K562 (cell line): ENCODE results near the gene MEGF10. TPM values are rescaled to one million over a fixed set of nuclear protein-coding genes. Genes with fewer than 3 reads are reported as not detected.

Experiments
- ATAC-seq: fragments of 200-7000 bp; cut with Tn5 transposase; 3 replicates; pipeline ENCODE4 v1.9.1; 2020; ENCODE audit warnings: moderate library complexity
- BruUV-seq: library from RNA; stranded (reverse); fragments of 400-500 nt; replicated peaks from 2 replicates; lab custom pipeline; 2021; lab: Mats Ljungman, UMichigan
- CTCF ChIA-PET: fragments of 300-600 bp; formaldehyde crosslinking; extraction: SDS; loops from one replicate; lab custom pipeline; 2021; ENCODE audit warnings: low intra/inter-chr PET ratio; lab: Yijun Ruan, JAX
- POLR2A ChIA-PET: fragments of 300-600, 350-650 bp; sonication (Branson Sonifier 250); formaldehyde crosslinking; extraction: SDS; loops from one replicate; lab custom pipeline; 2021; ENCODE audit warnings: antibody characterized with exemption, inconsistent platforms; lab: Yijun Ruan, JAX
- DNase-seq, 4 experiments: peaks; one replicate each; pipeline versions ENCODE4 v3.0.0 to v3.0.0-alpha.2; 2011 to 2018; ENCODE audit warnings: low spot score in 3 of 4, mixed read lengths in 3 of 4; ENCODE audit errors: extremely low read depth in 1 of 4
- FAIRE-seq: peaks from 2 replicates; lab custom pipeline; 2011; peaks lifted over from hg19 to GRCh38; lab: Jason Lieb, UNC
- H2AFZ ChIP-seq: 2 replicates; pipeline ENCODE4 v1.6.0; 2011; ENCODE audit warnings: low read depth, low read length, control low read depth, inconsistent platforms
- H3K27ac ChIP-seq: fragments of 200-600 bp; 3 replicates; pipeline ENCODE4 v1.8.0; 2011; ENCODE audit warnings: low read depth, mild to moderate bottlenecking, control low read depth, inconsistent platforms, low read length, moderate library complexity, mixed read lengths; ENCODE audit errors: extremely low read depth
- H3K27me3 ChIP-seq, 2 experiments: fragments of 300-600 bp in 1 of 2; 2 replicates in 1 of 2; 3 replicates in 1 of 2; pipeline versions ENCODE4 v1.6.0 to v1.8.0; 2011; ENCODE audit warnings: inconsistent platforms in 2 of 2, low read length in 2 of 2, mild to moderate bottlenecking in 1 of 2, mixed read lengths in 1 of 2, moderate library complexity in 1 of 2; ENCODE audit not compliant: control insufficient read depth in 2 of 2, insufficient read depth in 2 of 2
- H3K36me3 ChIP-seq: fragments of 300-600 bp; 3 replicates; pipeline ENCODE4 v1.8.0; 2011; ENCODE audit warnings: mild to moderate bottlenecking, low read length, inconsistent platforms; ENCODE audit not compliant: control insufficient read depth, insufficient read depth
- H3K4me1 ChIP-seq, 2 experiments: fragments of 200-600 bp in 1 of 2; replicated peaks in 1 of 2; 2 replicates in 1 of 2; 3 replicates in 1 of 2; pipeline versions ENCODE4 v1.5.1 to v1.8.0; 2011; ENCODE audit warnings: inconsistent platforms in 2 of 2, low read length in 2 of 2, mild to moderate bottlenecking in 1 of 2, mixed read lengths in 1 of 2, moderate library complexity in 1 of 2; ENCODE audit not compliant: control insufficient read depth in 2 of 2, insufficient read depth in 2 of 2
- H3K4me2 ChIP-seq: 2 replicates; pipeline ENCODE4 v1.6.1; 2011; ENCODE audit warnings: low read length, control low read depth, inconsistent platforms, mixed read lengths; ENCODE audit not compliant: insufficient read depth
- H3K4me3 ChIP-seq: fragments of 200-600 bp; sonication (generic), shearing (Covaris generic); 2 replicates; pipeline ENCODE4 v1.5.1; 2016; ENCODE audit warnings: control low read depth, inconsistent platforms
- H3K79me2 ChIP-seq: fragments of 200-600 bp; 3 replicates; pipeline ENCODE4 v1.8.0; 2011; ENCODE audit warnings: low read length, inconsistent platforms; ENCODE audit not compliant: control insufficient read depth, insufficient read depth
- H3K9ac ChIP-seq, 2 experiments: 2 replicates each; pipeline versions ENCODE4 v1.6.0 to v1.6.1; 2011; ENCODE audit warnings: low read depth in 2 of 2, low read length in 2 of 2, control low read depth in 1 of 2, inconsistent platforms in 1 of 2, mild to moderate bottlenecking in 1 of 2, mixed read lengths in 1 of 2; ENCODE audit not compliant: insufficient read depth in 1 of 2
- H3K9me1 ChIP-seq: one replicate; pipeline ENCODE4 v1.6.0; 2011; ENCODE audit warnings: inconsistent platforms, mild to moderate bottlenecking, low read length, moderate library complexity; ENCODE audit not compliant: control insufficient read depth, insufficient read depth
- H3K9me3 ChIP-seq: replicated peaks from 2 replicates; pipeline ENCODE4 v1.5.1; 2011; ENCODE audit warnings: low read depth, low read length, inconsistent platforms; ENCODE audit not compliant: control insufficient read depth, insufficient read depth
- H4K20me1 ChIP-seq: replicated peaks from 2 replicates; pipeline ENCODE4 v1.6.1; 2011; ENCODE audit warnings: low read length, inconsistent platforms, mixed read lengths; ENCODE audit not compliant: control insufficient read depth, insufficient read depth
- HDAC6 ChIP-seq: IDR thresholded peaks from 2 replicates; pipeline ENCODE4 v1.6.1; 2012; ENCODE audit warnings: low read depth, mild to moderate bottlenecking, control low read depth, inconsistent platforms, low read length, moderate library complexity
- KLF10 ChIP-seq: fragments of 250-450 bp; sonication (Bioruptor Pico); IDR thresholded peaks from 2 replicates; pipeline ENCODE4 v1.6.1; 2021; ENCODE audit warnings: matching md5 sums
- KLF16 ChIP-seq: IDR thresholded peaks from 2 replicates; pipeline ENCODE4 v1.6.1; 2016; ENCODE audit warnings: antibody characterized with exemption
- MCM3 ChIP-seq: fragments of 450-650 bp; IDR thresholded peaks from 2 replicates; pipeline ENCODE4 v1.6.1; 2016
- PBX2 ChIP-seq, 2 experiments: IDR thresholded peaks in 1 of 2; conservative IDR thresholded peaks in 1 of 2; 2 replicates each; pipeline ENCODE4 v1.6.1; 2016; ENCODE audit warnings: low read depth in 2 of 2, mild to moderate bottlenecking in 1 of 2, missing compliant biosample characterization in 1 of 2, missing genetic modification characterization in 1 of 2, moderate library complexity in 1 of 2
- PHTF2 ChIP-seq: fragments of 250-450 bp; sonication (Bioruptor Pico); IDR thresholded peaks from 2 replicates; pipeline ENCODE4 v1.5.0; 2021; ENCODE audit warnings: mild to moderate bottlenecking
- RBBP5 ChIP-seq: fragments of 200-600 bp; sonication (generic); IDR thresholded peaks from 2 replicates; pipeline ENCODE4 v1.6.1; 2012; ENCODE audit warnings: borderline replicate concordance, mild to moderate bottlenecking, low read length, control low read depth, inconsistent platforms; ENCODE audit not compliant: insufficient read depth, poor library complexity, severe bottlenecking
- SAFB2 ChIP-seq: fragments of 200-400 bp; formaldehyde crosslinking; IDR thresholded peaks from 2 replicates; pipeline ENCODE4 v1.6.1; 2018; ENCODE audit warnings: borderline replicate concordance, low read length, low read depth, moderate library complexity; ENCODE audit not compliant: severe bottlenecking
- SMAD2 ChIP-seq: fragments of 150-350 bp; IDR thresholded peaks from 2 replicates; pipeline ENCODE4 v1.6.1; 2014; ENCODE audit warnings: low read depth, mild to moderate bottlenecking, low read length
- SMARCB1 ChIP-seq: IDR thresholded peaks from 2 replicates; pipeline ENCODE4 v1.6.1; 2011; ENCODE audit warnings: improper control_type of control experiment, low read depth; ENCODE audit not compliant: insufficient read length
- SP1 ChIP-seq: sonication (generic); formaldehyde crosslinking; IDR thresholded peaks from 2 replicates; pipeline ENCODE4 v1.8.1; 2022; ENCODE audit warnings: mild to moderate bottlenecking, missing genetic modification reagents
- TAL1 ChIP-seq: fragments of 450-650 bp; IDR thresholded peaks from 2 replicates; pipeline ENCODE4 v1.6.1; 2016; ENCODE audit warnings: mild to moderate bottlenecking
- TCF7L2 ChIP-seq: fragments of 150-350 bp; IDR thresholded peaks from 2 replicates; pipeline ENCODE4 v1.6.1; 2016; ENCODE audit warnings: low read depth, mild to moderate bottlenecking, low read length, moderate library complexity
- ZNF511 ChIP-seq: sonication (generic); formaldehyde crosslinking; IDR thresholded peaks from 2 replicates; pipeline ENCODE4 v1.8.0; 2022; ENCODE audit warnings: mild to moderate bottlenecking, missing genetic modification reagents
- ZNF586 ChIP-seq: fragments of 450-650 bp; formaldehyde crosslinking; conservative IDR thresholded peaks from 2 replicates; pipeline ENCODE4 v1.4.0; 2020; ENCODE audit warnings: mild to moderate bottlenecking, moderate library complexity
- WGBS: fragments of 100-300 bp; shearing (Covaris generic); methylation state at CpG from one replicate; pipeline ENCODE4 v1.1.6; 2016; ENCODE audit warnings: low coverage, mixed read lengths; ENCODE audit not compliant: insufficient coverage; ENCODE audit errors: missing lambda C conversion rate; 5-methylcytosine and 5-hydroxymethylcytosine counted together
- in situ Hi-C: fragments of 300-500 bp; cut with MboI; formaldehyde crosslinking; loops from 4 replicates; pipeline ENCODE4 v1.15.0; 2018; ENCODE audit warnings: inconsistent platforms, mixed read lengths
- intact Hi-C: fragments of 100-400 bp; cut with micrococcal nuclease; formaldehyde crosslinking; loops from 2 replicates; pipeline ENCODE4 v1.14.2; 2022
- polyA plus RNA-seq, 8 experiments: library from polyadenylated mRNA; depleted of rRNA in 4 of 8; stranded (reverse) in 5 of 8; unstranded in 3 of 8; fragments of >200 nt; fragmentation: Nextera tagmentation in 2 of 8; fragmentation: Illumina TruSeq in 1 of 8; extraction: Ambion mirVana in 2 of 8; extraction: Trizol in 1 of 8; gene quantifications; 2 replicates each; pipeline versions ENCODE4 v1.2.1 to v1.2.3, GENCODE V29; 2011 to 2014; ENCODE audit warnings: inconsistent platforms in 1 of 8, missing spikeins in 1 of 8
- total RNA-seq, 7 experiments: library from RNA; depleted of rRNA in 6 of 7; stranded (reverse); fragments of >200 nt in 6 of 7; fragmentation: Illumina TruSeq in 2 of 7; extraction: Trizol in 2 of 7; gene quantifications; 2 replicates each; pipeline versions ENCODE4 v1.2.1 to v1.2.3, GENCODE V29; 2011 to 2021; ENCODE audit warnings: low replicate concordance in 1 of 7

The MEGF10 gene
- total and polyA plus RNA-seq, 9 of the 15 experiments (the other 6 are each of a cell fraction or from before 2014, with no cell fraction given), result 0.07 TPM; not detected in 8

GRCh38 chr5:127389601-127390000, 99.0 kb downstream of the MEGF10 start:
- H3K27me3 ChIP-seq, result no peaks in the 10 kb centered on the region
- no TSS peak for BruUV-seq
- TF ChIP-seq TAL1, result no peak
- TF ChIP-seq KLF10 (CRISPR knock-in tag), result no peak
- ChIA-PET CTCF (no interaction called here), POLR2A (no interaction called here)
- no peak overlapping the region for H3K4me2 ChIP-seq
- ATAC-seq (no peak), DNase-seq (no peak), FAIRE-seq (no peak)
- no peak overlapping the region for H2AFZ ChIP-seq
- H3K4me3 ChIP-seq, result no peak overlapping the region
- H3K9ac ChIP-seq, result no peak overlapping the region
- no peaks in the 10 kb centered on the region for H3K9me3 ChIP-seq
- no peak overlapping the region for H3K27ac ChIP-seq
- WGBS, result 0% methylated on average over 2 of the region's 2 CpGs
- intact Hi-C loops, result no loop called here
- no peaks in the 10 kb centered on the region for H4K20me1 ChIP-seq
- in situ Hi-C loops, result no loop called here
- H3K9me1 ChIP-seq, result no peaks in the 10 kb centered on the region
- no peaks in the 10 kb centered on the region for H3K4me1 ChIP-seq
- no peaks in the 10 kb centered on the region for H3K79me2 ChIP-seq
- H3K36me3 ChIP-seq, result no peaks in the 10 kb centered on the region

- H3K9me3 ChIP-seq, result no peaks in the 10 kb centered on the region
- CTCF ChIA-PET, result no interaction called here
- H3K79me2 ChIP-seq, result no peaks in the 10 kb centered on the region
- 2% methylated on average over 4 of the region's 4 CpGs for WGBS
- H3K36me3 ChIP-seq, result no peaks in the 10 kb centered on the region
- no peak for DNase-seq
- no peaks in the 10 kb centered on the region for H3K9me1 ChIP-seq
- H2AFZ ChIP-seq, result no peak overlapping the region
- intact Hi-C loops (no loop called here), in situ Hi-C loops (no loop called here)
- no peaks in the 10 kb centered on the region for H4K20me1 ChIP-seq
- POLR2A ChIA-PET, result no interaction called here
- no peak overlapping the region for H3K4me3 ChIP-seq
- no peak for FAIRE-seq
- no peak overlapping the region for H3K27ac ChIP-seq
- H3K9ac ChIP-seq, result no peak overlapping the region
- H3K27me3 ChIP-seq, result peaks cover 0 to 7% of the 10 kb centered on the region in 2 experiments; a peak in 1 of 5 replicates
- no peak for ATAC-seq
- no peaks in the 10 kb centered on the region for H3K4me1 ChIP-seq
- no TSS peak for BruUV-seq
- H3K4me2 ChIP-seq, result no peak overlapping the region
- no peak for TF ChIP-seq SMAD2
- no peak for TF ChIP-seq PHTF2 (CRISPR knock-in tag)
- no peak for TF ChIP-seq MCM3
- TF ChIP-seq KLF16, result no peak
- TF ChIP-seq SP1, result no peak
- TF ChIP-seq SMARCB1, result no peak
- TF ChIP-seq SAFB2, result no peak
- no peak for TF ChIP-seq ZNF586 (CRISPR knock-in tag)
- no peak for TF ChIP-seq HDAC6
- no peak for TF ChIP-seq ZNF511 (CRISPR knock-in tag)
- TF ChIP-seq TCF7L2, result no peak
- TF ChIP-seq PBX2 (CRISPR knock-in tag; IDR thresholded peaks at IDR 0.05; ENCODE audit: low read depth), result no peak
- no peak for TF ChIP-seq PBX2 (tag; conservative IDR thresholded peaks at IDR 0.05; ENCODE audit: low read depth)
- TF ChIP-seq RBBP5, result no peak
Measured at GRCh38 chr5:127392762-127393161, 102.2 kb downstream of the MEGF10 start.
